D341Med (cell line): ENCODE data around the gene MRTFB.
"Not testable (repeated sequence)": the region's sequence is repeated elsewhere in the genome, so short reads cannot be mapped to it uniquely, and the experiment has no call there.

Experiments
- DNase-seq: peaks from one replicate; pipeline ENCODE4 v3.0.0; 2012; ENCODE audit warnings: low spot score

MRTFB gene

GRCh38 chr16:14183962-14184361 lies 112.8 kb downstream of the MRTFB start:
- DNase-seq, result not testable (repeated sequence)

GRCh38 chr16:14186007-14186794 lies 115.1 kb downstream of the MRTFB start:
- no peak for DNase-seq

GRCh38 chr16:14186795-14187221 lies 115.7 kb downstream of the MRTFB start:
- DNase-seq, result no peak

- DNase-seq, result no peak
These were observed 116.6 kb downstream of the MRTFB start for GRCh38 chr16:14187517-14188338.

- DNase-seq, result no peak
These were observed 122.3 kb downstream of the MRTFB start for GRCh38 chr16:14193316-14193871.

GRCh38 chr16:14194721-14195120 lies 123.6 kb downstream of the MRTFB start:
- DNase-seq, result no peak

GRCh38 chr16:14196011-14196410 lies 124.9 kb downstream of the MRTFB start:
- DNase-seq, result no peak

GRCh38 chr16:14196539-14196938 lies 125.4 kb downstream of the MRTFB start:
- no peak for DNase-seq

GRCh38 chr16:14198012-14198411 lies 126.9 kb downstream of the MRTFB start:
- DNase-seq, result no peak

GRCh38 chr16:14198572-14198971 lies 127.5 kb downstream of the MRTFB start:
- no peak for DNase-seq

GRCh38 chr16:14199199-14199598 lies 128.1 kb downstream of the MRTFB start:
- no peak for DNase-seq

- DNase-seq, result no peak
These were observed 128.5 kb downstream of the MRTFB start for GRCh38 chr16:14199624-14200023.

- DNase-seq, result no peak
These were observed 131.0 kb downstream of the MRTFB start for GRCh38 chr16:14202095-14202494.

GRCh38 chr16:14202697-14203096 lies 131.6 kb downstream of the MRTFB start:
- DNase-seq, result no peak

- no peak for DNase-seq
These were observed 132.0 kb downstream of the MRTFB start for GRCh38 chr16:14203166-14203565.

- no peak for DNase-seq
These were observed 134.5 kb downstream of the MRTFB start for GRCh38 chr16:14205666-14206065.

GRCh38 chr16:14211856-14212543 lies 140.9 kb downstream of the MRTFB start:
- DNase-seq, result no peak

- DNase-seq, result no peak
These were observed 144.8 kb downstream of the MRTFB start for GRCh38 chr16:14215941-14216340.

GRCh38 chr16:14219983-14220382 lies 148.9 kb downstream of the MRTFB start:
- no peak for DNase-seq

- no peak for DNase-seq
These were observed 152.5 kb downstream of the MRTFB start for GRCh38 chr16:14223632-14224031.

GRCh38 chr16:14225457-14225856 lies 154.3 kb downstream of the MRTFB start:
- DNase-seq, result no peak

- DNase-seq, result no peak
These were observed 161.2 kb downstream of the MRTFB start for GRCh38 chr16:14232106-14232864.
